H9 (cell line): ENCODE results near the gene PELI3. TPM values are rescaled to one million over a fixed set of nuclear protein-coding genes. Genes with fewer than 3 reads are reported as not detected.

Experiments
- DNase-seq: peaks from one replicate; pipeline ENCODE4 v3.0.0-alpha.2; 2017
- H2AFZ ChIP-seq: one replicate; pipeline ENCODE4 v1.6.1; 2013; ENCODE audit warnings: mild to moderate bottlenecking, low read length, control low read depth, moderate library complexity
- H2AK5ac ChIP-seq: 2 replicates; pipeline ENCODE4 v1.6.1; 2013; ENCODE audit warnings: low read length, control low read depth, mixed read lengths; ENCODE audit not compliant: insufficient read length
- H2BK120ac ChIP-seq: one replicate; pipeline ENCODE4 v1.6.1; 2013; ENCODE audit warnings: low read depth, mild to moderate bottlenecking, low read length, control low read depth, inconsistent platforms; ENCODE audit not compliant: poor library complexity, severe bottlenecking
- H2BK12ac ChIP-seq: 2 replicates; pipeline ENCODE4 v1.6.1; 2013; ENCODE audit warnings: low read length, control low read depth, mixed read lengths, low read depth; ENCODE audit not compliant: insufficient read length
- H2BK15ac ChIP-seq: 2 replicates; pipeline ENCODE4 v1.6.1; 2013; ENCODE audit warnings: low read depth, low read length, control low read depth
- H2BK20ac ChIP-seq: one replicate; pipeline ENCODE4 v1.6.1; 2013; ENCODE audit warnings: low read depth, mild to moderate bottlenecking, low read length, control low read depth, inconsistent platforms; ENCODE audit not compliant: poor library complexity, severe bottlenecking
- H2BK5ac ChIP-seq: 2 replicates; pipeline ENCODE4 v1.6.1; 2013; ENCODE audit warnings: low read length, control low read depth, mixed read lengths; ENCODE audit not compliant: insufficient read length
- H3K14ac ChIP-seq: 2 replicates; pipeline ENCODE4 v1.6.1; 2013; ENCODE audit warnings: low read length, control low read depth; ENCODE audit not compliant: insufficient read depth
- H3K18ac ChIP-seq: 2 replicates; pipeline ENCODE4 v1.6.1; 2013; ENCODE audit warnings: low read depth, mild to moderate bottlenecking, mixed read lengths, low read length, control low read depth; ENCODE audit not compliant: insufficient read length
- H3K23ac ChIP-seq: 2 replicates; pipeline ENCODE4 v1.6.1; 2013; ENCODE audit warnings: low read length, control low read depth, mixed read lengths, low read depth; ENCODE audit not compliant: insufficient read length
- H3K23me2 ChIP-seq: 2 replicates; pipeline ENCODE4 v1.6.1; 2013; ENCODE audit warnings: low read depth, mild to moderate bottlenecking, mixed read lengths, low read length, control low read depth; ENCODE audit not compliant: insufficient read length, poor library complexity, severe bottlenecking
- H3K27ac ChIP-seq: 2 replicates; pipeline ENCODE4 v1.5.1; 2013; ENCODE audit warnings: low read length, control low read depth, mixed read lengths, low read depth; ENCODE audit not compliant: insufficient read length
- H3K27me3 ChIP-seq: 2 replicates; pipeline ENCODE4 v1.6.1; 2013; ENCODE audit warnings: low read length, control low read depth, inconsistent platforms; ENCODE audit not compliant: insufficient read depth
- H3K4ac ChIP-seq: 2 replicates; pipeline ENCODE4 v1.6.1; 2013; ENCODE audit warnings: low read depth, mild to moderate bottlenecking, control low read depth, inconsistent platforms, low read length, moderate library complexity
- H3K4me1 ChIP-seq: 2 replicates; pipeline ENCODE4 v1.6.1; 2013; ENCODE audit warnings: low read length, control low read depth, inconsistent platforms; ENCODE audit not compliant: insufficient read depth
- H3K4me2 ChIP-seq: 2 replicates; pipeline ENCODE4 v1.6.1; 2013; ENCODE audit warnings: low read length, control low read depth, mixed read lengths; ENCODE audit not compliant: insufficient read length, insufficient read depth
- H3K56ac ChIP-seq: 2 replicates; pipeline ENCODE4 v1.6.1; 2013; ENCODE audit warnings: low read depth, mild to moderate bottlenecking, mixed read lengths, low read length, control low read depth; ENCODE audit not compliant: insufficient read length
- H3K79me1 ChIP-seq: 2 replicates; pipeline ENCODE4 v1.6.1; 2013; ENCODE audit warnings: low read depth, mild to moderate bottlenecking, moderate library complexity, low read length, control low read depth, inconsistent platforms; ENCODE audit not compliant: insufficient read depth, poor library complexity, severe bottlenecking
- H3K79me2 ChIP-seq: 2 replicates; pipeline ENCODE4 v1.6.1; 2013; ENCODE audit warnings: low read length, control low read depth, inconsistent platforms; ENCODE audit not compliant: insufficient read depth
- H3K9ac ChIP-seq: 2 replicates; pipeline ENCODE4 v1.6.1; 2013; ENCODE audit warnings: low read length, control low read depth, mixed read lengths; ENCODE audit not compliant: insufficient read length; ENCODE audit errors: extremely low read depth
- H3K9me3 ChIP-seq: one replicate; pipeline ENCODE4 v1.6.1; 2013; ENCODE audit warnings: low read depth, low read length, inconsistent platforms; ENCODE audit not compliant: control insufficient read depth
- H3T11ph ChIP-seq: one replicate; pipeline ENCODE4 v1.6.1; 2013; ENCODE audit warnings: mild to moderate bottlenecking, low read length, control low read depth, inconsistent platforms
- H4K20me1 ChIP-seq: one replicate; pipeline ENCODE4 v1.6.1; 2013; ENCODE audit not compliant: control insufficient read depth, insufficient read length, insufficient read depth
- H4K5ac ChIP-seq: 2 replicates; pipeline ENCODE4 v1.6.1; 2013; ENCODE audit warnings: low read depth, mild to moderate bottlenecking, mixed read lengths, low read length, control low read depth; ENCODE audit not compliant: insufficient read length
- H4K8ac ChIP-seq: replicated peaks from 2 replicates; pipeline ENCODE4 v1.6.1; 2013; ENCODE audit warnings: low read length, control low read depth, mixed read lengths, low read depth; ENCODE audit not compliant: insufficient read length
- H4K91ac ChIP-seq: 2 replicates; pipeline ENCODE4 v1.6.1; 2013; ENCODE audit warnings: low read depth, mild to moderate bottlenecking, moderate library complexity, mixed read lengths, low read length, control low read depth; ENCODE audit not compliant: insufficient read length
- H3K27ac Mint-ChIP-seq, 3 experiments: 2 replicates in 2 of 3; 3 replicates in 1 of 3; pipeline ENCODE4 v1.8.0; 2020 to 2021; ENCODE audit warnings: mixed read lengths in 3 of 3, mild to moderate bottlenecking in 1 of 3, moderate library complexity in 1 of 3
- H3K27me3 Mint-ChIP-seq: 2 replicates; pipeline ENCODE4 v1.8.0; 2021; ENCODE audit warnings: low read depth, mild to moderate bottlenecking, moderate library complexity, mixed read lengths
- H3K36me3 Mint-ChIP-seq, 3 experiments: 2 replicates in 2 of 3; 3 replicates in 1 of 3; pipeline ENCODE4 v1.8.0; 2020 to 2021; ENCODE audit warnings: low read depth in 3 of 3, mixed read lengths in 3 of 3; ENCODE audit not compliant: insufficient read depth in 1 of 3
- H3K4me1 Mint-ChIP-seq, 2 experiments: 2 replicates each; pipeline ENCODE4 v1.8.0; 2020; ENCODE audit warnings: mixed read lengths in 2 of 2
- H3K4me3 Mint-ChIP-seq, 2 experiments: 2 replicates in 1 of 2; 3 replicates in 1 of 2; pipeline ENCODE4 v1.8.0; 2020 to 2021; ENCODE audit warnings: mild to moderate bottlenecking in 2 of 2, mixed read lengths in 2 of 2, moderate library complexity in 1 of 2
- H3K9me3 Mint-ChIP-seq, 2 experiments: 2 replicates in 1 of 2; 3 replicates in 1 of 2; pipeline ENCODE4 v1.8.0; 2020; ENCODE audit warnings: mild to moderate bottlenecking in 2 of 2, mixed read lengths in 2 of 2, moderate library complexity in 1 of 2
- WGBS: extraction: QIAGEN DNeasy Blood & Tissue Kit; methylation state at CpG from one replicate; pipeline ENCODE4 v1.1.7; 2013; ENCODE audit warnings: missing lambda C conversion rate, low lambda C conversion rate, mixed read lengths; ENCODE audit not compliant: insufficient read length; ENCODE audit errors: extremely low coverage; 5-methylcytosine and 5-hydroxymethylcytosine counted together
- total RNA-seq: library from RNA; stranded (reverse); gene quantifications from 2 replicates; pipeline ENCODE4 v1.2.1, GENCODE V29; 2021
- TF ChIP-seq, protein P1 (sequence below): fragments of 200-600 bp; sonication (generic); conservative IDR thresholded peaks from 3 replicates; pipeline ENCODE4 v1.8.0; 2021; ENCODE audit warnings: antibody characterized with exemption, mild to moderate bottlenecking

PELI3 gene
- total RNA-seq, 1 experiment from 2014 or later, result 10.3 TPM

DNA sequence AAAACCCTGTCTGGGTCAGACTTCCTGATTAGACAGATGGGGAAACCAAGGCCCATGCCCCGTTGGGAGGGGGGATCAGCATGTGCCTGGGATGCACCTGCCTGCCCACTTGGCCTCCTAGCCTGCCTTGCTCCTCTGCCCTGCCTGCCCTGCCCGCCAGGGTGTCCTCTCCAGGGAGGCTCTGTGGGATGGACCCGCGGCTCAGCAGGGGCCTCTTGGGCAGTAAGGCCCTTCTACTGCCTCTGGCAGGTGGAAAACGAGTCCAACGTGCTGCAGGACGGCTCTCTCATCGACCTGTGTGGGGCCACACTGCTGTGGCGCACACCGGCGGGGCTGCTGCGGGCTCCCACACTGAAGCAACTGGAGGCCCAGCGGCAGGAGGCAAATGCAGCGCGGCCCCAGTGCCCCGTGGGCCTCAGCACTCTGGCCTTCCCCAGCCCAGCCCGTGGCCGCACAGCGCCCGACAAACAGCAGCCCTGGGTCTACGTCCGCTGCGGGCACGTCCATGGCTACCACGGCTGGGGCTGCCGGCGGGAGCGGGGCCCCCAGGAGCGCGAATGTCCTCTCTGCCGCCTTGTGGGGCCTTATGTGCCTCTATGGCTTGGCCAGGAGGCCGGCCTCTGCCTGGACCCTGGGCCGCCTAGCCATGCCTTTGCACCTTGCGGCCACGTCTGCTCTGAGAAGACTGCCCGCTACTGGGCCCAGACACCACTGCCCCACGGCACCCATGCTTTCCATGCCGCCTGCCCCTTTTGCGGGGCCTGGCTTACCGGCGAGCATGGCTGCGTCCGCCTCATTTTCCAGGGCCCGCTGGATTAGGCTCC is 8.9 kb downstream of the PELI3 start:
- Mint-ChIP-seq H3K27me3 (no peaks in the 10 kb centered on the region), H3K4me1 (peaks cover 26 to 32% of the 10 kb centered on the region in 2 experiments), H3K9me3 (no peaks in the 10 kb centered on the region), H3K27ac (no peak overlapping the region), H3K4me3 (no peak overlapping the region), H3K36me3 (peaks cover 3 to 24% (median 23%) of the 10 kb centered on the region in 3 experiments; a peak in 5 of 7 replicates)
- Histone ChIP-seq H3K18ac (no peak overlapping the region), H2BK20ac (no peak overlapping the region), H3K9ac (no peak overlapping the region), H3K27me3 (no peaks in the 10 kb centered on the region), H3K4ac (no peak overlapping the region), H2BK12ac (no peak overlapping the region), H2BK120ac (no peak overlapping the region), H4K8ac (no peak overlapping the region), H3K4me1 (no peaks in the 10 kb centered on the region), H2BK5ac (no peak overlapping the region), H3K4me2 (no peak overlapping the region), H3K9me3 (no peaks in the 10 kb centered on the region), H4K5ac (no peak overlapping the region), H3K27ac (no peak overlapping the region), H3K23me2 (peaks cover 9% of the 10 kb centered on the region), H2AFZ (no peak overlapping the region), H3K23ac (no peak overlapping the region), H4K91ac (no peak overlapping the region), H2BK15ac (no peak overlapping the region), H4K20me1 (no peaks in the 10 kb centered on the region), H3T11ph (no peak overlapping the region), H3K79me2 (no peaks in the 10 kb centered on the region), H3K14ac (no peak overlapping the region), H3K79me1 (no peaks in the 10 kb centered on the region), H3K56ac (no peak overlapping the region), H2AK5ac (no peak overlapping the region)
- no CpG with 5 or more reads among the region's 44 CpGs for WGBS
- TF ChIP-seq, protein P1, sequence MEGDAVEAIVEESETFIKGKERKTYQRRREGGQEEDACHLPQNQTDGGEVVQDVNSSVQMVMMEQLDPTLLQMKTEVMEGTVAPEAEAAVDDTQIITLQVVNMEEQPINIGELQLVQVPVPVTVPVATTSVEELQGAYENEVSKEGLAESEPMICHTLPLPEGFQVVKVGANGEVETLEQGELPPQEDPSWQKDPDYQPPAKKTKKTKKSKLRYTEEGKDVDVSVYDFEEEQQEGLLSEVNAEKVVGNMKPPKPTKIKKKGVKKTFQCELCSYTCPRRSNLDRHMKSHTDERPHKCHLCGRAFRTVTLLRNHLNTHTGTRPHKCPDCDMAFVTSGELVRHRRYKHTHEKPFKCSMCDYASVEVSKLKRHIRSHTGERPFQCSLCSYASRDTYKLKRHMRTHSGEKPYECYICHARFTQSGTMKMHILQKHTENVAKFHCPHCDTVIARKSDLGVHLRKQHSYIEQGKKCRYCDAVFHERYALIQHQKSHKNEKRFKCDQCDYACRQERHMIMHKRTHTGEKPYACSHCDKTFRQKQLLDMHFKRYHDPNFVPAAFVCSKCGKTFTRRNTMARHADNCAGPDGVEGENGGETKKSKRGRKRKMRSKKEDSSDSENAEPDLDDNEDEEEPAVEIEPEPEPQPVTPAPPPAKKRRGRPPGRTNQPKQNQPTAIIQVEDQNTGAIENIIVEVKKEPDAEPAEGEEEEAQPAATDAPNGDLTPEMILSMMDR, result no peak
- DNase-seq, result no peak
